AG04450 (cell line): Measurements from ENCODE around the gene NBAS. TPM values are rescaled to one million over a fixed set of nuclear protein-coding genes. Genes with fewer than 3 reads are reported as not detected.

Source experiments
- CTCF ChIA-PET: fragments of 300-600, 350-600 bp; formaldehyde crosslinking; extraction: SDS; loops from one replicate; lab custom pipeline; 2022; ENCODE audit warnings: antibody characterized with exemption, inconsistent platforms; lab: Charles Lee
- POLR2A ChIA-PET: fragments of 350-600 bp; formaldehyde crosslinking; extraction: SDS; loops from one replicate; lab custom pipeline; 2021; ENCODE audit warnings: antibody characterized with exemption, inconsistent platforms; lab: Yijun Ruan, JAX
- DNase-seq: peaks from one replicate; pipeline ENCODE4 v3.0.0-alpha.2; 2011; ENCODE audit warnings: low read depth, low spot score
- H3K27ac ChIP-seq: one replicate; pipeline ENCODE4 v1.5.1; 2012; ENCODE audit warnings: low read depth, low read length, control low read depth
- H3K27me3 ChIP-seq: one replicate; pipeline ENCODE4 v1.6.0; 2012; ENCODE audit warnings: low read length; ENCODE audit not compliant: control insufficient read depth, insufficient read depth
- H3K4me3 ChIP-seq: 2 replicates; pipeline ENCODE4 v1.5.1; 2011; ENCODE audit warnings: mild to moderate bottlenecking, low read depth, low read length, control low read depth
- H3K9me3 ChIP-seq: 2 replicates; pipeline ENCODE4 v1.5.1; 2012; ENCODE audit warnings: low read length; ENCODE audit not compliant: control insufficient read depth, insufficient read depth
- polyA plus RNA-seq: library from polyadenylated mRNA; depleted of rRNA; stranded (reverse); fragments of >200 nt; gene quantifications from 2 replicates; pipeline ENCODE4 v1.2.3, GENCODE V29; 2011
- TF ChIP-seq, protein P1 (sequence below): IDR thresholded peaks from 2 replicates; pipeline ENCODE4 v1.5.1; 2011; ENCODE audit warnings: low read depth, low read length, control low read depth, inconsistent platforms

Gene NBAS
- polyA plus RNA-seq, 1 experiment = 45.0 TPM

DNA sequence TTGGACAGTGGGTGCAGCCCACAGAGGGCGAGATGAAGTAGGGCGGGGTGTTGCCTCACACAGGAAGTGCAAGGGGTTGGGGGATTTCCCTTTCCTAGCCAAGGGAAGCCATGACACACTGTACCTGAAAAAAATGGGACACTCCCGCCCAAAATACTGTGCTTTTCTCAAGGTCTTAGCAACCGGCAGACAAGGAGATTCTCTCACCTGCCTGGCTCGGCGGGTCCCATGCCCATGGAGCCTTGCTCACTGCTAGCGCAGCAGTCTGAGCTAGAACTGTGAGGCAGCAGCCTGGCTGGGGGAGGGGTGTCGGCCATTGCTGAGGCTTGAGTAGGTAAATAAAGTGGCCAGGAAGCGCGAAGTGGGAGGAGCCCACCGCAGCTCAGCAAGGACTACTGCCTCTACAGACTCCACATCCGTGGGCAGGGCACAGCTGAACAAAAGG lies 244.7 kb downstream of the NBAS start:
- H3K27me3 ChIP-seq = no peaks in the 10 kb centered on the region
- no peaks in the 10 kb centered on the region; the same call in 1 of the 2 replicates for H3K9me3 ChIP-seq
- ChIA-PET POLR2A (no interaction called here), CTCF (no interaction called here)
- H3K4me3 ChIP-seq = no peak overlapping the region
- no peak overlapping the region for H3K27ac ChIP-seq
- TF ChIP-seq, protein P1, sequence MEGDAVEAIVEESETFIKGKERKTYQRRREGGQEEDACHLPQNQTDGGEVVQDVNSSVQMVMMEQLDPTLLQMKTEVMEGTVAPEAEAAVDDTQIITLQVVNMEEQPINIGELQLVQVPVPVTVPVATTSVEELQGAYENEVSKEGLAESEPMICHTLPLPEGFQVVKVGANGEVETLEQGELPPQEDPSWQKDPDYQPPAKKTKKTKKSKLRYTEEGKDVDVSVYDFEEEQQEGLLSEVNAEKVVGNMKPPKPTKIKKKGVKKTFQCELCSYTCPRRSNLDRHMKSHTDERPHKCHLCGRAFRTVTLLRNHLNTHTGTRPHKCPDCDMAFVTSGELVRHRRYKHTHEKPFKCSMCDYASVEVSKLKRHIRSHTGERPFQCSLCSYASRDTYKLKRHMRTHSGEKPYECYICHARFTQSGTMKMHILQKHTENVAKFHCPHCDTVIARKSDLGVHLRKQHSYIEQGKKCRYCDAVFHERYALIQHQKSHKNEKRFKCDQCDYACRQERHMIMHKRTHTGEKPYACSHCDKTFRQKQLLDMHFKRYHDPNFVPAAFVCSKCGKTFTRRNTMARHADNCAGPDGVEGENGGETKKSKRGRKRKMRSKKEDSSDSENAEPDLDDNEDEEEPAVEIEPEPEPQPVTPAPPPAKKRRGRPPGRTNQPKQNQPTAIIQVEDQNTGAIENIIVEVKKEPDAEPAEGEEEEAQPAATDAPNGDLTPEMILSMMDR = no peak
- no peak for DNase-seq

DNA sequence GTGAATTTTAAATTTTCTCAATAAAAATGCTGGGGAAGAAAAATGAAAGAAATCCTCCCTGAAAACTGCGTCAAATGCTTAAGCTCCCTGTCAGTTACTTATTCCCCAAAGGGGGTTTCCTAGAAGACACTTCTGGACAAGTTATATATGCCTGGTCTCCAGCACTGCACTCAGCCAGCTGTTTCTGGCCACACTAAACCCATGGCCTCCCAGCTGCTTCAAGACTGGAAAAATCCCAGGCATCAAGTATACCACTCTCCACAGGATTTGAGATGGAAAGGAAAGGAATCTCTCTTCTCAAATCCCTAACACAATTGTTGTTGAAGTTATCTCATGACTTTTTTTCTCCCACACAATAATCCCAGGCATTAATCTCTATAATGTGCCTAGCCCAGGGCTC lies 245.7 kb downstream of the NBAS start:
- TF ChIP-seq, protein P1 = no peak
- Histone ChIP-seq H3K9me3 (no peaks in the 10 kb centered on the region; the same call in 1 of the 2 replicates), H3K27me3 (no peaks in the 10 kb centered on the region), H3K4me3 (no peak overlapping the region), H3K27ac (no peak overlapping the region)
- CTCF ChIA-PET = no interaction called here
- POLR2A ChIA-PET = no interaction called here
- DNase-seq = no peak

DNA sequence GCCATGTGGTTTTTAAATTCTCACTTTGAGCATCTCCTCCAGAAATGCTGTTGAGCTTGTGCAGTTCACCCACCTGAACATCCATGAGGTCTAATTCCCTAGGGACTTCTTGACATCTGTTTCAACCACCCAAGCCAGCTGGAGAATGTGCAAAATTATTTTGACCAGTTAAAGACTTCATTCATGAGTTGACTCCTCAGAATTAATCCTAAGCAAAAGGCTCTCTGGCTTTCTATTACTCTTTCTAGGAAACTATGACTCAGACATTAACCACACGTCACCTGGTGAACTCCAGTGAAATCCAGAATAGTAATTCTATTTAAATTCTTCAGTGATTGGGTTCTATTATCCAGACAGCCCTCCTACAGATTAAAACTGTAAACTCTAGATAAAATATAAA lies 247.5 kb downstream of the NBAS start:
- TF ChIP-seq, protein P1 = no peak
- H3K27ac ChIP-seq = no peak overlapping the region
- H3K9me3 ChIP-seq = no peaks in the 10 kb centered on the region; the same call in 1 of the 2 replicates
- POLR2A ChIA-PET = no interaction called here
- DNase-seq = peak; percentile 18
- no peaks in the 10 kb centered on the region for H3K27me3 ChIP-seq
- CTCF ChIA-PET = no interaction called here
- H3K4me3 ChIP-seq = no peak overlapping the region

DNA sequence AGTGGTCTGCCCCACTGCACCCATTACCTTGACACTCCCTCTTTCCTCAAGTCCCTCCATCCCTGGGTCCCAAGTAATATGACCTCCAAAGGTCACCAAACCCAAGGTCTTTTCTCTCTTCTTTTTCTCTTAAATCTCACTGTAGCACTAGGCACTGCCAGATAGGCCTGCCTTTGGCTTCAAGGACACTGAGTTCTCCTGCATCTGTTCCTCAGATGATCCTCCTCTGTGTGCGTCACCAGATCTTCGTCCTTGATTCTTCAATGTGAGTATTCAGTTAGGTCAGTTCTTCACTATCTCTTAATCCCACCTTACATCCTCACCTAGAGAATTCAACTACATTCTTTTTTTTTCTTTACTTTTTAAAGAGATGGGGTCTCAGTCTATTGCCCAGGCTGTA lies 249.2 kb downstream of the NBAS start:
- ChIA-PET POLR2A (no interaction called here), CTCF (no interaction called here)
- H3K27me3 ChIP-seq = no peaks in the 10 kb centered on the region
- H3K9me3 ChIP-seq = no peaks in the 10 kb centered on the region; the same call in 1 of the 2 replicates
- H3K4me3 ChIP-seq = no peak overlapping the region
- TF ChIP-seq, protein P1 = no peak
- no peak overlapping the region for H3K27ac ChIP-seq
- no peak for DNase-seq

DNA sequence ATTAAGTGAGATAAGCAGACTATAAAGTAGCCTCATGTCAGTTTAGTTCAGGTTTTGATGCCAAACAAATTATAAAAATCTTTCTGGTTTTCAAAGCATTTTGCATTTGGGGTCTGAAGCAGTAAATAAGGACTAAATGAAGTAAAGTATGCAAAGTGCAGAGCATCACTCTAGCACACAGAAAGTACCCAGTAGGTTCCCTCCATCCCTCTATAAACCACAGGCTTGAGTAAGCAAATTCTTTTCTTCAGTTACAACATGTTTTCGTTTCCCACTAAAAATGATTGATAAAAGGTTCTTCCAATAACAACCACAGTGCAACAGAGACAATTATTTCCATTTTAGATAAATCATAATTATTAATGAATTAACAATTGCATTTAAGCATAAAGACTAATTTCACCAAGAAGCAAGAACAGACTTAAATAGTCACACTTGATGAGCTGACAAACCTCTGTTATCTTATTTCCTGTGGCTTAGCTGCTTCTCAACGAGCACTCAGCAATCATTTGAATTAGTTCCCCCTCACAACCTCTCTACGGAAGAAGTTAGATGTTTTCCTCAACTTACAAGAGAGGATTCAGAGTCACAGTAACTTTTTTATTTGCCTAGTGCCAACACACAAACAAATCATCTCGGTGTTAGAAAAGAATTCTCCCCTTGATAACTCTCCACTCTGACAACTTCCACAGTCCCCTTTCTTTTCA lies 249.8 kb downstream of the NBAS start:
- POLR2A ChIA-PET = no interaction called here
- H3K4me3 ChIP-seq = no peak overlapping the region
- CTCF ChIA-PET = no interaction called here

More for the DNA sequence above, 249.8 kb downstream of the NBAS start:
- no peak overlapping the region for H3K27ac ChIP-seq
- H3K27me3 ChIP-seq = no peaks in the 10 kb centered on the region
- no peak for DNase-seq
- H3K9me3 ChIP-seq = no peaks in the 10 kb centered on the region; the same call in 1 of the 2 replicates
- TF ChIP-seq, protein P1 = no peak
